HG03135 (cell line): Measurements from ENCODE around the gene PITX3.

Experiments
- ATAC-seq: cut with Tn5 transposase; IDR thresholded peaks from one replicate; pipeline ENCODE4 v1.9.1; 2021; ENCODE audit warnings: mild to moderate bottlenecking, moderate library complexity; ENCODE audit not compliant: unreplicated experiment

PITX3 gene

DNA sequence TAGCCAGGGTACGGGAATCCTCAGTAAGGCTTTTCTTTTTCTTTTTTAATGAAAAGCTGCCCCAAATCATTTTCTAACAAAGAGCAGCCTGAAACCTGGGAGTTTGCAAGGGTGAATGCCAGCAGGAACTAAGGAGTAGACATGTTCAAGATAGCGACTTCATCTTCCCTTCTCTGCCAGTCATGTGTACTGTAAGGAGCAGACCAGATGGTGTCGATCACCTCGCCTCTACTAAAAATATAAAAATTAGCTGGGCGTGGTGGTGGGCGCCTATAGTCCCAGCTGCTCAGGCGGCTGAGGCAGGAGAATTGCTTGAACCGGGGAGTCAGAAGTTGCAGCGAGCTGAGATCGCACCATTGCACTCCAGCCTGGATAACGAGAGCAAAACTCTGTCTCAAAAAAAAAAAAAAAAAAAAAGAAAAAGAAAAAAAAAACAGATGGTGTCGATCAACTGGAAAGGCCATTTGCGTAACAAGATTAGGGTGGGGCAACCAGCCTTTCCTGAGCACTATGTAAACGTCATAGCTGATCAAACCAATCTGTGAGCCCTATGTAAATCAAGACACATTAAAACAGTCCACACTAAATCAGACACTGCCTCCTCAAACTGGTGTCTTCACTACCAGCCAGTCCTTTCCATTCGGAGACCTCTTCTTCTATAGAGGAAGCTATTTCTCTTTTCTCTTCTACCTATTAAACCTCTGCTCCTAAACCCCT lies 55.3 kb downstream of the PITX3 start:
- no peak for ATAC-seq

DNA sequence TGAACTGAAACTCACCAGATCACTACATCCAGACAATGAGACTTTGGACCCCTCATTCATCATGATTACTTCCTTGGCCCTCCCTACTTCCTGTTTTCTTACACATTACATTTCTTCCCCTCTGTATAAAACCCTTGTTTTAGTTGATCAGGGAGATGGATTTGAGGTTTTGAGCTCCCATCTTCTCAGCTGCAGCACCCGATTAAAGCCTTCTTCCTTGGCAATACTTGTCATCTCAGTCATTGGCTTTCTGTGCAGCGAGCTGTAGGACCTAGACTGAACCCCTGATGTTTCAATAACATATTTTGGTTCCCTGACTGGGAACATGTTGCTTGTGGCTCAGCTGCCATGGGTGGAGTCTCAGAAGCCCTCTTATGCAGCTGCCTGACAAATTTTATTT lies 56.0 kb downstream of the PITX3 start:
- ATAC-seq: no peak

DNA sequence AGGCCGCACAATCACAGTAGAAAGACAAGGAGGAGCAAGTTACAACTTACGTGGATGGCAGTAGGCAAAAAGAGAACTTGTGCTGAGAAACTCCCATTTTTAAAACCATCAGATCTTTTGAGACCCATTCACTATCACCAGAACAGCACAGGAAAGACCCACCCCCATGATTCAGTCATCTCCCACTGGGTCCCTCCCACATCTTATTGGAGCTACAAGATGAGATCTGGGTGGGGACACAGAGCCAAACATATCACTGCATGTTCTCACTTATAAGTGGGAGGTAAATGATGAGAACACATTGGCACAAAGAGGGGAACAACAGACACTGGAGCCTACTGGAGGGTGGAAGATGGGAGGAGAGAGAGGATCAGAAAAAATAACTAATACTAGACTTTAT lies 56.7 kb downstream of the PITX3 start:
- no peak for ATAC-seq
